PC-9 (cell line): ENCODE measurements around the gene PFKP.

Experiments
- CTCF ChIP-seq: fragments of 200-600 bp; sonication (generic); conservative IDR thresholded peaks from 2 replicates; pipeline ENCODE4 v1.6.1; 2017; ENCODE audit warnings: mixed run types, antibody characterized with exemption, mild to moderate bottlenecking, moderate library complexity
- EZH2 ChIP-seq: fragments of 200-600 bp; sonication (generic); IDR thresholded peaks from 2 replicates; pipeline ENCODE4 v1.8.0; 2017; ENCODE audit warnings: antibody characterized with exemption, low read depth

DNA sequence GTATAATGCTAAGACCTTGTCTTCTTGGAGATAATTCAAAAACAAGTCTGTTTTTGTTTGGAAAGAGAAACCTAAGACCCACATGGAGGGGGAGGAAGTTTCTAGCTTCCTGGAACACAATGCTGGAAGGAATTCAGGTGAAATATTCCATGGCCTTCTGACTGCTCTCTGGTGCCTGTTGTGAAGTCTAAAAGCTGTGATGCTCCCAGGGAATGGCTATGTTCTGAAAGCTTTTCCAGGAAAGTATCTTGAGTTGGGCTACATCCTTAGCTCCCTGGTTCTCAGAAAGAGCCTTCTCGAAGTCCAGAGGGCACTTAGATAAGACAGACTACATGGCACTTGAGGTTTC lies 12.5 kb upstream of the PFKP start:
- no peak for TF ChIP-seq EZH2
- no peak for TF ChIP-seq CTCF
